ENCODE measurements around the gene BMP5.

Gene BMP5

DNA sequence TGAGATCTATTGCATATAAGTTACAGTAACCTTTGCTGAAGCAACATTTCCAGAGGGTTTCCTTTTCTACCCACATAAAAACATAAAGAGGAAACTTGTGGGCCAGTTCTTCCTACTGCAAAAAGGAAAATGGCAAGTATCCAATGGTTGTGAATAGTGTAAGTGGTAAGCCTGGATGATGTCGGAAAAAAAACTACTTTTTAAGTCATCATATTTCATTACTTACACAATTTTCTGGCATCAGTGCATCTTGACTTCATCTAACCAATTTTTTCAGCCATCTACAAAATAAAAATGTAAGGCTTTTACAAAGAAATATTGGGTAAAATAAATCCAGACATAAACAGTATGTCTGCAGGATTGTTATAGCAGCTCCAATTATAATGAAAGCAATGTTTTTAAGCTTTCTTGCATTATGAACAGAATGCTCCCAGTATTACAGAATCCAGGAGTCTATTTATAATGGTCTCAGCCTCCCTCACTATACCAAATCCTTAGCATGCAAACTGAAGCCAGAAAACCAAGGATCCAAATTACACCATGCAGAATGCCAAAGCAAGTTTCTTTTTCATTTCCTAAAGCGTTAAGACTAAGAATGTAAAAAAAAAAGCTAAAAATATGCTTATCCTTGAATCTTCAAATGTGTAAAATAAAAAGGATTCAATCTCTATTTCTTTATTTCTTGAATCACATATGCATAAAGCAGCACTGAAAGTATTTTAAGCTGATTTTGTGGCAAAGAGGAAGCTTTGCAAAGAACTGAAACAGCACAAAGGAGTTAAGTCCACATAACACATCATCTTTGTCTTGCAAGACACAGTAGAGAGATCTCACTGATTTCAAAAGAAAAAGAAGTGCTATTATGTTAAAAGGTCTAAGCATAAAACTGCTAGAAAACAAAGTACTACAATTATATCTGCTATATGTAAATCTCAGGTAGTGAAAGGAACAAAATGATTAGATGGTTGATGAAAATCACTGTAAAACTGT is 169.6 kb downstream of the BMP5 start:
- no peak for DNase-seq

DNA sequence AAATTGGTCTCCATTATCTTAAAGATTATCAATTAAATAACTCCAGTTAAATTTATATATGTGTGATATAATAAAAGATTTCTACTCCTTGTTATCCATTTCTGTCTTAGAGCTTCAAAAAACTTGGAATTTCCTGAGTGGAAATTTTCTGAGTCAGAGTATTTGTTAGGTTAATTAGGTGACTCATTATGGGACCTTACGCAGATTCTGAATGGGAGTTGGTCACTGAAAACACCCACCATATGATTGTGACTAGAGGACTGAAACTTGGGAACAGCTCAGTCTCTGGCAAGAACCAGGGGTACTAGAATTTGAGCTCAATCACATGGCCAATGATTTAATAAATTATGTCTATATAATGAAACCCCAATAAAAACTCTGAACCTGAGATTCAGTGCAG is 171.0 kb downstream of the BMP5 start:
- DNase-seq = no peak

Measured in cerebellar nuclear complex (tissue), 1 donor.